GM13976 (cell line): Measurements from ENCODE around the gene COPS9.

Source experiments
- DNase-seq: peaks from one replicate; pipeline ENCODE4 v3.0.0; 2012; ENCODE audit warnings: low spot score
- CTCF ChIP-seq: IDR thresholded peaks from 2 replicates; pipeline ENCODE4 v1.5.1; 2012; ENCODE audit warnings: borderline replicate concordance, mild to moderate bottlenecking; ENCODE audit not compliant: insufficient read depth; ENCODE audit errors: extremely low read depth, missing control alignments, control extremely low read depth
- in situ Hi-C: fragments of 300-500 bp; cut with MboI; formaldehyde crosslinking; loops from one replicate; pipeline ENCODE4 v1.12.0; 2022; ENCODE audit warnings: low sequenced_read_pairs, mixed read lengths, inconsistent platforms; ENCODE audit not compliant: unreplicated experiment

The COPS9 gene

GRCh38 chr2:240136671-240137292 lies 677 bp upstream of the COPS9 start:
- TF ChIP-seq CTCF, result no peak
- in situ Hi-C loops, result loop anchor here (5.0 kb wide), 1 partner anchor 79 kb away; no protein-coding TSS in a partner anchor
- peak; percentile 63 for DNase-seq

DNA sequence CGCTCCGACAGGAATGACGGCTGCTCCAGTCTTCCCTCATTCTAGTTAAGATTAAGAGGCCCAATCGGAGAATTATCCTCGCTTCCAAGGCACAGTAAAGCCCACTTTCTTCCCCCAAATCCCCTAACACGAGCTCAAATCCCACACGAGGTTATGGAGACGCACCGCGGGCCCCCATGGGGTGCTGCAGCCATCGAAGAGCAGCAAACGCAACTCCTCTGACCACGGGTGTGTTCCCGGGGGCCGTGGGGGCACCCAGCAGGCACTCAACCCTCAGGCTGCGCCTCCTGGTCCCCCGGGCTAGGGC lies 446 bp downstream of the COPS9 start:
- DNase-seq, result no peak
- in situ Hi-C loops, result loop anchor here (5.0 kb wide), 1 partner anchor 78 kb away; no protein-coding TSS in a partner anchor
- TF ChIP-seq CTCF, result no peak

DNA sequence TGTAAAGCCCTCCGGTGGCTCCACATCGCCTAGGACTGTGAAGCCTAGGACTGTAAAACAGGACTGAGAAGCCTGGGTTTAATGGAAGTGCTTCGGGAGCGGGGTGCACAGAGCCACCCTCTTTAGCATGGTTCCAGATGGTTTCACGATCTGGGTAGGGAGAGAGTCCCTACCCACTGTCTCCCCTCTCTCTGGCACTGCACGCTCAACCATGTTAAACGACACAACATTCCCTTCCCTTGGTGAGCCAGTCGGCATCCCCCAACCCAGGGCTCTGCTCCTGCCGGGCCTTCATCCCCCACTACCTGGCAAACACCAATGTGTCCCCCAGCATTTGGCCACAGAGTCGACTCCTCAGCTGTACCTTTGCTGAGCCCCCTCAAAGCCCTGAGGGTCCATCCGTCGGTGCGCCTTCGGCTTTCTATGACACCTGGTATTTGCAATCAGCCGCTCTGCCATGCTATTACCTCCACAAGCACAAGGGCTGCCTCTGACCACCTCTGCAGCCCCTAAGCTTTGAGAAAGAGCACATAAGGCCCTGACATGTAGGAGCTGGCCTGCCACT lies 1.1 kb downstream of the COPS9 start:
- DNase-seq, result no peak
- in situ Hi-C loops, result loop anchor here (5.0 kb wide), 1 partner anchor 78 kb away; no protein-coding TSS in a partner anchor
- TF ChIP-seq CTCF, result no peak

GRCh38 chr2:240134466-240134865 lies 1.6 kb downstream of the COPS9 start:
- DNase-seq, result no peak
- no peak for TF ChIP-seq CTCF
- in situ Hi-C loops, result no loop called here

GRCh38 chr2:240133401-240133800 lies 2.7 kb downstream of the COPS9 start:
- no peak for DNase-seq
- in situ Hi-C loops, result no loop called here
- TF ChIP-seq CTCF, result no peak

- in situ Hi-C loops, result no loop called here
- no peak for TF ChIP-seq CTCF
- DNase-seq, result no peak
These were observed 3.5 kb downstream of the COPS9 start for GRCh38 chr2:240132651-240132980.

DNA sequence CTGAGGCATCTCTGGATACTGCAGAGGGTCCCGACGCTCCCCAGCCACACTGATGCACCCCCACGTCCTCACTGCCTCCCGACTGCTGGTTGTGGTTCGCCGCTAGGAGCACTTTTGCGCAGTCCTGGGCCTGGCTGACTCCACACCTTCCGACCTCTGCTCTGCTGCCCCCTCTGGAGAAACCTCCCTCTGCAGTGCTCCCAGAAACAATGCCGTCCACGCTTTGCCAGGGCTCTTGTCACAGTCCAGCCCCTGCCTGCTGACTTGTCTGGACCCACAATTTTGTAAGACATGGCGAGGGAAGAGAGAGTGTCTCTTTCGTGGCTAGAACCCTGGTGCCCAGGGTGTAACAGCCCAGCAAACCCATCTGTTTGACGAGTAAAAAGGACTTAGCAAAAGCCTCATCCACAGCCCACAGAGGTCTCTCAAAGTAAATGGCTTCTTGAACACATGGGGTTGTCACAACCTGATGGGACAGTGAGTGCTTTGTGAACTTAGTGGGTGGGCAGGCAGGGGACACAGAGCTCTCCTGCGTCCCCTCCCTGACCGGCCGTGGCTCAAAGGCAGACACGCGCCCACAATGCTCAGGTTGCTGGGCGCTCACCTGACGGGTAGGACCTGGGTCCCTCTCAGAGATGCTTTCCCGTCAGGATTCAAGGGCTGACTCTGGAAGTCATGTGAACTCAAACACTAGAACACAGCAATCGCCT lies 4.0 kb downstream of the COPS9 start:
- no peak for TF ChIP-seq CTCF
- in situ Hi-C loops, result no loop called here

More for the DNA sequence above, 4.0 kb downstream of the COPS9 start:
- DNase-seq, result no peak
